H4 (cell line): ENCODE results near the gene CORO1A. TPM values are rescaled to one million over a fixed set of nuclear protein-coding genes. Genes with fewer than 3 reads are reported as not detected.
"Not testable (repeated sequence)": the region's sequence is repeated elsewhere in the genome, so short reads cannot be mapped to it uniquely, and the experiment has no call there.

Source experiments
- DNase-seq: peaks from one replicate; pipeline ENCODE4 v3.0.0-alpha.2; 2015; ENCODE audit warnings: low spot score
- total RNA-seq: library from RNA; depleted of rRNA; stranded (reverse); fragments of >200 nt; shearing (Covaris generic); gene quantifications from 2 replicates; pipeline ENCODE4 v1.2.3, GENCODE V29; 2014; rRNA removed

CORO1A gene
- total RNA-seq, 1 experiment from 2014 or later: 7.3 TPM

- not testable (repeated sequence) for DNase-seq
Measured at GRCh38 chr16:30199608-30200343, 16.4 kb downstream of the CORO1A start.

- not testable (repeated sequence) for DNase-seq
Measured at GRCh38 chr16:30205541-30206236, 22.3 kb downstream of the CORO1A start.

- not testable (repeated sequence) for DNase-seq
Measured at GRCh38 chr16:30206252-30206651, 22.9 kb downstream of the CORO1A start.

- DNase-seq: not testable (repeated sequence)
Measured at GRCh38 chr16:30207063-30207704, 23.8 kb downstream of the CORO1A start.

- DNase-seq: not testable (repeated sequence)
Measured at GRCh38 chr16:30209032-30209431, 25.6 kb downstream of the CORO1A start.

- not testable (repeated sequence) for DNase-seq
Measured at GRCh38 chr16:30211414-30211813, 28.0 kb downstream of the CORO1A start.

- DNase-seq: not testable (repeated sequence)
Measured at GRCh38 chr16:30217082-30217481, 33.7 kb downstream of the CORO1A start.

Other genes starting within 250 kb of the CORO1A start
- 60.8 and 85.4 TPM in 2 replicates for gene TMEM219, start 221.5 kb upstream of the CORO1A start, total RNA-seq
- gene TAOK2, start 209.7 kb upstream of the CORO1A start, total RNA-seq: 11.6 and 17.2 TPM in 2 replicates
- gene HIRIP3, start 188.0 kb upstream of the CORO1A start, total RNA-seq: 18.2 and 24.8 TPM in 2 replicates
- gene INO80E, start 187.4 kb upstream of the CORO1A start, total RNA-seq: 85.3 and 87.1 TPM in 2 replicates
- gene DOC2A, start 172.6 kb upstream of the CORO1A start, total RNA-seq: 0.12 TPM in 1 of 2 replicates, not detected in the other
- gene C16orf92, start 160.4 kb upstream of the CORO1A start, total RNA-seq: not detected in 2 replicates
- 0.04 TPM in 1 of 2 replicates, not detected in the other for gene TLCD3B, start 152.3 kb upstream of the CORO1A start, total RNA-seq
- 1,896 and 1,920 TPM in 2 replicates for gene ALDOA, start 117.8 kb upstream of the CORO1A start, total RNA-seq
- 117 and 139 TPM in 2 replicates for gene PPP4C, start 107.6 kb upstream of the CORO1A start, total RNA-seq
- not detected in 2 replicates for gene TBX6, start 91.7 kb upstream of the CORO1A start, total RNA-seq
- 4.1 and 6.7 TPM in 2 replicates for gene YPEL3, start 87.4 kb upstream of the CORO1A start, total RNA-seq
- not detected in 2 replicates for gene GDPD3, start 70.1 kb upstream of the CORO1A start, total RNA-seq
- gene MAPK3, start 60.4 kb upstream of the CORO1A start, total RNA-seq: 18.3 and 26.6 TPM in 2 replicates
- gene BOLA2B, start 10.1 kb downstream of the CORO1A start, total RNA-seq: 177 and 278 TPM in 2 replicates
- 24.7 and 61.0 TPM in 2 replicates for gene SLX1A, start 10.3 kb downstream of the CORO1A start, total RNA-seq
- 2.3 and 4.0 TPM in 2 replicates for gene SULT1A3, start 15.7 kb downstream of the CORO1A start, total RNA-seq
- 0.43 and 0.46 TPM in 2 replicates for gene NPIPB13, start 64.9 kb downstream of the CORO1A start, total RNA-seq
- 42.7 and 53.6 TPM in 2 replicates for gene CD2BP2, start 171.7 kb downstream of the CORO1A start, total RNA-seq
- 10.4 and 15.9 TPM in 2 replicates for gene TBC1D10B, start 186.9 kb downstream of the CORO1A start, total RNA-seq
- not detected in 2 replicates for gene MYL11, start 191.2 kb downstream of the CORO1A start, total RNA-seq
- not detected in 2 replicates for gene SEPTIN1, start 199.0 kb downstream of the CORO1A start, total RNA-seq
- 4.1 and 7.4 TPM in 2 replicates for gene ZNF48, start 211.8 kb downstream of the CORO1A start, total RNA-seq
- gene ZNF771, start 224.0 kb downstream of the CORO1A start, total RNA-seq: 12.0 and 24.3 TPM in 2 replicates
- gene DCTPP1, start 246.4 kb downstream of the CORO1A start, total RNA-seq: 11.0 and 28.9 TPM in 2 replicates